Measurements from ENCODE around the gene POLG2. TPM values are rescaled to one million over a fixed set of nuclear protein-coding genes. Genes with fewer than 3 reads are reported as not detected.

POLG2 gene
- total RNA-seq, 1 donor: 8.2 TPM

DNA sequence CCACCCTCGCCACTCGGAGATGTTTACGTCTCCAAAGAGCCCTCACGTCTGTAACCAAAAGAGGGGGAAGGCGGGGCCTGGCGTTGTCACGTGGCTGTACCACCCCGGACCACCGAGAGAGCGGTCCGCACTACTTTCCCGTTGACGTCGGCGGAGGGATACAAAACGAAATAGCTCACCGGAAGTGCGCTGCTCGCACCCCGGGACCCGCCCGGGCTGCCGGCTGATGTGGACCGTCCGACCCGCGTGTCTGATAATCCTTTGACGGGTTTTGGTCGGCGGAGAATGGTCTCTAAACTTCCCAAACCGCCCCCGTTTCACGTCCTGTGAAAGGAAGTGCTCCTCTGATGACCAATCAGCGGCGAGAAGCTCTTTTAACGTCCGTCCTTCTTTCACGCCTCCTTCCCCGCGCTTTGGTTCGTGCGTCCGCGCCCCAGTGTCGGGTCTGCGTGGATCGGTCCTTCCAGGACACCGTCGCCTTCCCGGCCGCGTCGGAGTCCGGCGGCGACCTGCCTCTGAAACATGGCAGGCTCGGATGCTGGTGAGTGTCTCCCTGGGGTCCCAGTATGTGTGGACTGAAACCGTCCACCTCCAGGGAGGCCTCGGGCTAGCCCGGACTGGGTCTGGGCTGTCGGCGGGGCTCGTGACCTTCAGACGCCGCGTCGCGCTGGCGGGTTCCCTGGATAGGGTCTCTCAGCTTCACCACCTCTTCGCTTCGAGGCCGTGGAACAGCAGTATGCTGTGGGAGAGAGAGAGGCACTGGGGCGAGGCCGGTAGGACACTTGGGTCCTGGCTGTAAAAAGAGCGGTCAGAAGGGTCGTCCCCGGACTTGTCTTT, 9.9 kb upstream of the POLG2 start, which contains the start of gene CEP95:
Gene CEP95, plus strand, starts transcription at position 402 of the 837 bp plus-strand sequence. Its CDS starts 121 bp downstream, at position 523.
- TF ChIP-seq, protein P1, sequence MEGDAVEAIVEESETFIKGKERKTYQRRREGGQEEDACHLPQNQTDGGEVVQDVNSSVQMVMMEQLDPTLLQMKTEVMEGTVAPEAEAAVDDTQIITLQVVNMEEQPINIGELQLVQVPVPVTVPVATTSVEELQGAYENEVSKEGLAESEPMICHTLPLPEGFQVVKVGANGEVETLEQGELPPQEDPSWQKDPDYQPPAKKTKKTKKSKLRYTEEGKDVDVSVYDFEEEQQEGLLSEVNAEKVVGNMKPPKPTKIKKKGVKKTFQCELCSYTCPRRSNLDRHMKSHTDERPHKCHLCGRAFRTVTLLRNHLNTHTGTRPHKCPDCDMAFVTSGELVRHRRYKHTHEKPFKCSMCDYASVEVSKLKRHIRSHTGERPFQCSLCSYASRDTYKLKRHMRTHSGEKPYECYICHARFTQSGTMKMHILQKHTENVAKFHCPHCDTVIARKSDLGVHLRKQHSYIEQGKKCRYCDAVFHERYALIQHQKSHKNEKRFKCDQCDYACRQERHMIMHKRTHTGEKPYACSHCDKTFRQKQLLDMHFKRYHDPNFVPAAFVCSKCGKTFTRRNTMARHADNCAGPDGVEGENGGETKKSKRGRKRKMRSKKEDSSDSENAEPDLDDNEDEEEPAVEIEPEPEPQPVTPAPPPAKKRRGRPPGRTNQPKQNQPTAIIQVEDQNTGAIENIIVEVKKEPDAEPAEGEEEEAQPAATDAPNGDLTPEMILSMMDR (IDR thresholded peaks at IDR 0.05; ENCODE audit: insufficient read depth, low read length): no peak
- peak within 1 kb of the TSS; percentile 98 for H3K4me3 ChIP-seq (ENCODE audit: low read depth, low read length)
- peak; percentile 99 for DNase-seq (ENCODE audit: low read depth)

DNA sequence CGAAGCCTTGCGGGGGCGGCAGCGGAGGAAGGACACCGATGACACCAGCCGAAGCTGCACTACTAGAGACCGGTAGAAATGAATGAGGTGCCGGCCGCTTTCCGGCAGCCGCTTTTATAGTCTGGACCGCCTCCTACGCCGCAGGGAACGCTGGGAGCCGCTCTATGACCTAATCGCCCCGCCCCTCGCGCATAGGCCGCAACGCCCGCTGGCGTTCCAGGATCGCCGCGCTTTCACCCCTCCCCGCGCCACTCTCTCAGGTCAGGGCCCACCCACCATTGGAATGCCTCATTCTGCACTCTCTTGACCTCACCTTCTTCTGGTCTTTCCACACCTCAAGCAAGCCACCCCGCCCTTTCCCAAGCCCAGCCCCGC, 9.3 kb upstream of the POLG2 start, which contains the start of gene DDX5:
Gene DDX5, minus strand, starts transcription at position 89 of the 375 bp plus-strand sequence. CDS start 170 bp downstream, outside the sequence.
- peak within 1 kb of the TSS; percentile 98 for H3K4me3 ChIP-seq (ENCODE audit: low read depth, low read length)
- peak; percentile 96 for DNase-seq (ENCODE audit: low read depth)
- TF ChIP-seq, protein P1 (IDR thresholded peaks at IDR 0.05; ENCODE audit: insufficient read depth, low read length): no peak

DNA sequence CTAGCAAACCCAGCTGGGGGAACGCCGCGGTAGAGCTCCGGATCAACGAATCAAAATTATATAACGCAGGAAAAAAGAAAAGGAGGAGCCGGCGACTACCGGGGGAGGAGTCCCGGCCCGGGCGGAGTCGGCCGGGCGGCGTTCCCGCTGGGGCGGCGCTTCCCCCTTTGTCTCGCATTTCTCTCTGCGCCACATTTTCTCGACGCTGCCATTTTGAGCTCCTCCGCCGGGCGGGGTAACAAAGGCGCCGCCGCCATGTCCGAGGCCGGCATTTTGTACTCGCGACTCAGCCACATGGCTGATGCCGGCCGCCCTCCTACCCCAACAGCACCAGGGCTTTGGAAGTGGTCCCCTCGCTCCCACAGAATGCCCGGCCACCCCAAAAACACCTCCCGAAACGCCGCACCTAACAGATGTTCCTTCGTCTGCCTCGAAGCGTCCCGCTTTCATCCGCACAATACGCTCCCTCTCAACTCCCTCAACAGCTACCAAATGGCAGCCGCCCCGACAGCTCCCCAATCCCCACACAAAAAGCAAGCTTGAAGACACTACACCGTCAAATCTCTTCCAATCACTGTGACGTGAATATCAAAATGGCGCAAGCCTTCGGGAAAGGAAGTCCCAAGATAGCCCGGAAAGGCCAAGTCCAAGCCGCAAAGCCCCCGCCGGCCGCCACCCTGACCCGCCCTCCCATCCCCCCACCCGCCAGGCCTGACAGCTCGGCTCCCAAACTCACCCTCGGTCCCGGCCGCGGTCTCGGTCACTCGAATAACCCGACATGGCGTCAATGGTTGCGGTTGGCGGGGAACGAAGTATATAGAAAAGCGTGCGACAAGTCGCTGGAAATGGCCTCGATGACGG, 8.7 kb upstream of the POLG2 start:
- TF ChIP-seq, protein P1 (IDR thresholded peaks at IDR 0.05; ENCODE audit: insufficient read depth, low read length): no peak
- H3K4me3 ChIP-seq (ENCODE audit: low read depth, low read length): peak overlapping the region; percentile 98
- peak; percentile 90 for DNase-seq (ENCODE audit: low read depth)

DNA sequence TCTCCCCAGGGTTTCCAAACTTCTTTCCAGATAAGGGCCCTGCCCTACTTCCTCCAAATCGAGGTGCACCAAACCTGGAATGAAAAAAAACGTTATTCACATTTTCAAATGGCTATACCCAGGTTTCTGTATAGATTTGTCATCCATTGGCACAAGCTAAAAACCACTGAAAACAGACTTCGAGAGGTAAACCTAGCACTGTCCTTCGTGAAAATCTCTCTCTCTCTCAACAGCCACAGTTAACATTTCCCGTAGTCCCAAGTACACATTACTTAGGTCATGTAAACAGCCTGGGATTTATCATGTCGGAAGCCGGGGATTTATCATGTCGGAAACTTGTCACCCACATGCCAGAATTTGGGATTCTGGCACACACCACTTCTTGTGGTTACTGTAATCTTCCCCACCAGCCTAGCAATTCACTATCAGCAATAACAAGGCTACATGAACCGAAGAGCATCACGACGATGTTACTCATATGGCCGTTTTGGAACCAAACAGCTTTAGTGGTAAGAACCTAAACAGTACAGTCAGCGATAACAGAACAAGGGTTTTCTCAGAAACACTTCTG, 8.0 kb upstream of the POLG2 start:
- H3K4me3 ChIP-seq (ENCODE audit: low read depth, low read length): peak overlapping the region; percentile 98
- DNase-seq (ENCODE audit: low read depth): peak; percentile 94
- TF ChIP-seq, protein P1 (IDR thresholded peaks at IDR 0.05; ENCODE audit: insufficient read depth, low read length): no peak

DNA sequence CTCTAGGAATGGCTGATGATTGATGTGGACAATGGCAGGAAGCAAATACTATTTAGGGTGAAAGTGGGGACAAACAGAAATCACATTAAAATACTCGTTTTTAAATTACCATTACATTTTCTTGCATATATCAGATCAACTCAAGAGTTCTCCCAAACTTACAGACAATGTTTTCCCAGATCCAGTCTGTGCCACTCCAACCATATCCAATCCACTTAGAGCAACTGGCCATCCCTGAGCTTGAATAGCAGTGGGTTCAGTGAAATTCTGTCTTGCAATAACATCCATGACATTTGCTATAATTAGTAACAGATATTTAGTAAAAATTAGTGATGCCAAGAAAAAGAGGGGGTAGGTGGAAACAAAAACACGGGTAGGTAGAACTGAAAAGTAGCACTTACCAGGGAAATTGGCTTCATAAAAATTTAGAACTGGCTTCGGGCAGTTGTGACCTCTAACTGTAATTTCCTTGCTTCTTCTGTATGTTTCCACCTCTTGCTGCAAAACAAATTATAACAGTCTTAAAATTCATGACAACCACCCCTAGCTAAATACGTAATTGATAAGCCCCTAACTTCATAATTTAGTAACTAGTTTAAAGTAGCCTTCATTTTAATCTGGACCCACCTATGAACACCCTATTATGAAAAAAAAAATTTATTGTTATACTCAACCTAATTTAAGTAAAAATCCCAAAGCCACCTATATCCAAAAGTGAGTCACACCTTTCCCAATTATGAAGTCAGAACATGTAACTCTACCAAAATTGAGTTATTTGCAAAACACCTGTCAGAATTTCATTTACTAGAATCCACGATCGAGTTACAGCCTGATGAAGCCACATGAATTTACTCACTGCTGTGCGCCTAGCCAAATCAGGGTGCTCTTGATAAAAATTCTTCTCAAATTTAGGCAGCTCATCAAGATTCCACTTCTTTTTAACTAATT, 7.2 kb upstream of the POLG2 start:
- TF ChIP-seq, protein P1 (IDR thresholded peaks at IDR 0.05; ENCODE audit: insufficient read depth, low read length): no peak
- DNase-seq (ENCODE audit: low read depth): no peak
- H3K4me3 ChIP-seq (ENCODE audit: low read depth, low read length): peak overlapping the region; percentile 98
